CD4-positive, alpha-beta memory T cell (primary cell): Measurements from ENCODE around the gene C11orf91. TPM values are rescaled to one million over a fixed set of nuclear protein-coding genes. Genes with fewer than 3 reads are reported as not detected.

ENCODE experiments used
- CTCF ChIA-PET: fragments of 350-600 bp; sonication (Branson Sonifier 250); formaldehyde crosslinking; loops from one replicate; lab custom pipeline; 2021; ENCODE audit warnings: inconsistent platforms; ENCODE audit not compliant: partially characterized antibody; lab: Charles Lee
- POLR2A ChIA-PET: fragments of 350-600 bp; sonication (Branson Sonifier 250); formaldehyde crosslinking; loops from one replicate; lab custom pipeline; 2021; ENCODE audit not compliant: partially characterized antibody; lab: Charles Lee
- DNase-seq, 5 donors: peaks; one replicate each; pipeline versions ENCODE4 v3.0.0 to v3.0.0-alpha.2; 2020 to 2022; ENCODE audit warnings: mixed read lengths in 1 of 5
- H3K27ac ChIP-seq: one replicate; pipeline ENCODE4 v1.7.0; 2013; ENCODE audit warnings: low read depth, low read length
- H3K27me3 ChIP-seq: 2 replicates; pipeline ENCODE4 v1.7.0; 2013; ENCODE audit warnings: mild to moderate bottlenecking, low read length, moderate library complexity; ENCODE audit not compliant: insufficient read depth
- H3K36me3 ChIP-seq: 2 replicates; pipeline ENCODE4 v1.7.0; 2013; ENCODE audit warnings: mild to moderate bottlenecking, low read length, moderate library complexity; ENCODE audit not compliant: insufficient read depth
- H3K4me1 ChIP-seq: 2 replicates; pipeline ENCODE4 v1.7.0; 2013; ENCODE audit warnings: mild to moderate bottlenecking, low read length, moderate library complexity; ENCODE audit not compliant: insufficient read depth
- H3K4me3 ChIP-seq, 2 donors: one replicate each; pipeline ENCODE4 v1.7.0; 2013; ENCODE audit warnings: low read length in 2 of 2, mild to moderate bottlenecking in 1 of 2
- H3K9me3 ChIP-seq, 2 donors: one replicate each; pipeline ENCODE4 v1.7.0; 2013; ENCODE audit warnings: low read length in 2 of 2, control low read depth in 1 of 2; ENCODE audit not compliant: control insufficient read depth in 1 of 2
- H3K27ac Mint-ChIP-seq, 7 donors: one replicate each; pipeline ENCODE4 v1.8.0; 2020 to 2021; ENCODE audit warnings: mixed read lengths in 7 of 7, mild to moderate bottlenecking in 6 of 7, inconsistent platforms in 3 of 7, moderate library complexity in 3 of 7
- H3K27me3 Mint-ChIP-seq, 2 donors: one replicate each; pipeline ENCODE4 v1.8.0; 2020 to 2021; ENCODE audit warnings: mixed read lengths in 2 of 2
- H3K36me3 Mint-ChIP-seq, 2 donors: one replicate each; pipeline ENCODE4 v1.8.0; 2020 to 2021; ENCODE audit warnings: mixed read lengths in 2 of 2, inconsistent platforms in 1 of 2, mild to moderate bottlenecking in 1 of 2
- H3K4me1 Mint-ChIP-seq, 4 donors: one replicate each; pipeline ENCODE4 v1.8.0; 2020 to 2021; ENCODE audit warnings: mixed read lengths in 4 of 4, mild to moderate bottlenecking in 1 of 4
- H3K4me3 Mint-ChIP-seq, 8 donors: one replicate each; pipeline ENCODE4 v1.8.0; 2020 to 2021; ENCODE audit warnings: mixed read lengths in 8 of 8, mild to moderate bottlenecking in 7 of 8, moderate library complexity in 6 of 8, inconsistent platforms in 3 of 8
- H3K9me3 Mint-ChIP-seq, 8 donors: one replicate each; pipeline ENCODE4 v1.8.0; 2020 to 2021; ENCODE audit warnings: mixed read lengths in 8 of 8, mild to moderate bottlenecking in 5 of 8, inconsistent platforms in 3 of 8, moderate library complexity in 1 of 8
- intact Hi-C: fragments of 100-400 bp; cut with micrococcal nuclease; formaldehyde crosslinking; loops from one replicate; pipeline ENCODE4 v1.15.1; 2023
- polyA plus RNA-seq, 2 donors: library from polyadenylated mRNA; unstranded; fragments of 300-500 nt; fragmentation: Illumina TruSeq; gene quantifications; one replicate each; pipeline ENCODE4 v1.2.3, GENCODE V29; 2021
- total RNA-seq, 2 experiments: library from RNA; stranded (reverse); gene quantifications; one replicate each; pipeline ENCODE4 v1.2.3, GENCODE V29; 2021

C11orf91 gene
- total and polyA plus RNA-seq, 4 experiments from 2014 or later = 0.49 TPM; not detected in 3

GRCh38 chr11:33692013-33692504 is 8.6 kb downstream of the C11orf91 start:
- DNase-seq = no peak
- no peaks in the 10 kb centered on the region for H3K36me3 Mint-ChIP-seq
- H3K9me3 Mint-ChIP-seq = peaks cover 0 to 4% (median 2%) of the 10 kb centered on the region in 8 donors
- H3K4me3 Mint-ChIP-seq = no peak overlapping the region
- H3K4me1 Mint-ChIP-seq = peaks cover 0 to 7% (median 3%) of the 10 kb centered on the region in 4 donors
- no peak overlapping the region for H3K4me3 ChIP-seq
- H3K4me1 ChIP-seq = no peaks in the 10 kb centered on the region
- H3K36me3 ChIP-seq = no peaks in the 10 kb centered on the region
- H3K27ac Mint-ChIP-seq = no peak overlapping the region
- POLR2A ChIA-PET = no interaction called here
- CTCF ChIA-PET = interaction anchor here (1.5 kb wide), 1 partner anchor 9 kb away, joined by 3 read pairs; no protein-coding TSS in a partner anchor
- no peaks in the 10 kb centered on the region for H3K9me3 ChIP-seq
- H3K27ac ChIP-seq = no peak overlapping the region
- no peaks in the 10 kb centered on the region for H3K27me3 ChIP-seq
- intact Hi-C loops = no loop called here
- peaks cover 5 to 24% of the 10 kb centered on the region in 2 donors for H3K27me3 Mint-ChIP-seq

- H3K27ac ChIP-seq = no peak overlapping the region
- H3K4me3 Mint-ChIP-seq = no peak overlapping the region
- POLR2A ChIA-PET = no interaction called here
- no peak for DNase-seq
- no peak overlapping the region for H3K27ac Mint-ChIP-seq
- peaks cover 3 to 24% of the 10 kb centered on the region in 2 donors for H3K27me3 Mint-ChIP-seq
- H3K36me3 ChIP-seq = no peaks in the 10 kb centered on the region
- H3K9me3 ChIP-seq = no peaks in the 10 kb centered on the region
- no peaks in the 10 kb centered on the region for H3K27me3 ChIP-seq
- CTCF ChIA-PET = interaction anchor here (1.5 kb wide), 1 partner anchor 8 kb away, joined by 3 read pairs; no protein-coding TSS in a partner anchor
- H3K4me3 ChIP-seq = no peak overlapping the region
- peaks cover 0 to 4% (median 2%) of the 10 kb centered on the region in 8 donors for H3K9me3 Mint-ChIP-seq
- peaks cover 0 to 2% (median under 1%) of the 10 kb centered on the region in 4 donors for H3K4me1 Mint-ChIP-seq
- H3K4me1 ChIP-seq = no peaks in the 10 kb centered on the region
- intact Hi-C loops = no loop called here
- no peaks in the 10 kb centered on the region for H3K36me3 Mint-ChIP-seq
These were observed 9.4 kb downstream of the C11orf91 start for GRCh38 chr11:33691066-33691864.

GRCh38 chr11:33690290-33691065 is 10.1 kb downstream of the C11orf91 start:
- H3K4me1 Mint-ChIP-seq = no peaks in the 10 kb centered on the region
- POLR2A ChIA-PET = no interaction called here
- Histone ChIP-seq H3K36me3 (no peaks in the 10 kb centered on the region), H3K27me3 (peaks cover 5% of the 10 kb centered on the region), H3K27ac (no peak overlapping the region), H3K4me1 (no peaks in the 10 kb centered on the region), H3K4me3 (no peak overlapping the region), H3K9me3 (no peaks in the 10 kb centered on the region)
- H3K4me3 Mint-ChIP-seq = no peak overlapping the region
- DNase-seq = no peak
- peaks cover 0 to 21% of the 10 kb centered on the region in 2 donors for H3K27me3 Mint-ChIP-seq
- peaks cover 0 to 4% (median 2%) of the 10 kb centered on the region in 8 donors for H3K9me3 Mint-ChIP-seq
- CTCF ChIA-PET = interaction anchor here (1.5 kb wide), 1 partner anchor 8 kb away, joined by 3 read pairs; no protein-coding TSS in a partner anchor
- H3K27ac Mint-ChIP-seq = no peak overlapping the region
- intact Hi-C loops = no loop called here
- no peaks in the 10 kb centered on the region for H3K36me3 Mint-ChIP-seq

DNA sequence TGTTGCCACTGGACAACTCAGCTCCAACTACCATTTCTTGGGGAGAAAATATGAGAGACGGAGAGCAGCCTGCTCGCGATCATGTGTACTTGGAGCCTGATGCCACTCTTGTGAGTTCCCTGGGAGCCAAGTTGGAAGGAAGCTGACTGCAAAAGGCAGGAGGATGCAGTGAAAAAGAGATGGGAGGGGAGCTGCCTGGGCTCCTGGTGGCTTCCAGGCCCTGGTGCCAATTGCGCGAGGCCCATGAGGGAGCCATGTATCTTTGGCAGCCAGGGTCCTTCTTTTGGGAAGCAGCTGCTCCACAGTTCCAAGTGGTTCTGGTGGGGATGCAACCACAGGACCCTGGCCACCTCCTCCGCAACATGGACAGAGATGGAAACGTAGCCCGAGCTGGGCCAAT is 11.1 kb downstream of the C11orf91 start:
- Mint-ChIP-seq H3K36me3 (no peaks in the 10 kb centered on the region), H3K27me3 (peaks cover 0 to 26% of the 10 kb centered on the region in 2 donors), H3K27ac (no peak overlapping the region), H3K9me3 (peaks cover 0 to 4% (median 2%) of the 10 kb centered on the region in 8 donors), H3K4me1 (no peaks in the 10 kb centered on the region), H3K4me3 (no peak overlapping the region)
- POLR2A ChIA-PET = no interaction called here
- Histone ChIP-seq H3K27me3 (peaks cover 5% of the 10 kb centered on the region), H3K36me3 (no peaks in the 10 kb centered on the region), H3K27ac (no peak overlapping the region), H3K4me1 (no peaks in the 10 kb centered on the region), H3K9me3 (no peaks in the 10 kb centered on the region), H3K4me3 (no peak overlapping the region)
- intact Hi-C loops = no loop called here
- no peak for DNase-seq
- CTCF ChIA-PET = no interaction called here

DNA sequence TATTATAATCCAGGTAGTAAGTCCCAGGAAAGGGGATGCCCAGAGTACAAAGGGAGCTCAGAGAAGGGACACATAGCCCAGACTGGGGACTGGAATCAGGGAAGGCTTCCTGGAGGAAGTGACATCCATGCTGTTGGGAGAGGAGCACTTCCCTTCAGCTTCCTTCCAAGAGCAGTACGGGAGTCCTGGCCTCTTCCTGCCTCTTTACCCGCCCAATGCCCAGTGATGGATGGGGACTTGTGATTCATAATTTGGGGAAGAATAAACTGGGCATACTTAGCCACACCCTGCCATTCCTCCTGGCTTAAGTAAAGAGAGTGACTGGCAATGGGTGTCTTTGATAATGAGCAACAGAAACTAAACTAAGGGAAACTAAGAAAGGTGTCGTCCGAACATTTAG is 11.5 kb downstream of the C11orf91 start:
- H3K27ac ChIP-seq = no peak overlapping the region
- H3K9me3 Mint-ChIP-seq = peaks cover 0 to 4% (median 2%) of the 10 kb centered on the region in 8 donors
- ChIA-PET CTCF (no interaction called here), POLR2A (no interaction called here)
- H3K36me3 Mint-ChIP-seq = no peaks in the 10 kb centered on the region
- DNase-seq = no peak
- no peak overlapping the region for H3K4me3 ChIP-seq
- no peaks in the 10 kb centered on the region for H3K4me1 Mint-ChIP-seq
- H3K4me3 Mint-ChIP-seq = no peak overlapping the region
- intact Hi-C loops = no loop called here
- H3K27me3 ChIP-seq = peaks cover 5% of the 10 kb centered on the region
- H3K36me3 ChIP-seq = no peaks in the 10 kb centered on the region
- H3K27me3 Mint-ChIP-seq = peaks cover 2 to 30% of the 10 kb centered on the region in 2 donors
- H3K4me1 ChIP-seq = no peaks in the 10 kb centered on the region
- no peaks in the 10 kb centered on the region for H3K9me3 ChIP-seq
- H3K27ac Mint-ChIP-seq = no peak overlapping the region

DNA sequence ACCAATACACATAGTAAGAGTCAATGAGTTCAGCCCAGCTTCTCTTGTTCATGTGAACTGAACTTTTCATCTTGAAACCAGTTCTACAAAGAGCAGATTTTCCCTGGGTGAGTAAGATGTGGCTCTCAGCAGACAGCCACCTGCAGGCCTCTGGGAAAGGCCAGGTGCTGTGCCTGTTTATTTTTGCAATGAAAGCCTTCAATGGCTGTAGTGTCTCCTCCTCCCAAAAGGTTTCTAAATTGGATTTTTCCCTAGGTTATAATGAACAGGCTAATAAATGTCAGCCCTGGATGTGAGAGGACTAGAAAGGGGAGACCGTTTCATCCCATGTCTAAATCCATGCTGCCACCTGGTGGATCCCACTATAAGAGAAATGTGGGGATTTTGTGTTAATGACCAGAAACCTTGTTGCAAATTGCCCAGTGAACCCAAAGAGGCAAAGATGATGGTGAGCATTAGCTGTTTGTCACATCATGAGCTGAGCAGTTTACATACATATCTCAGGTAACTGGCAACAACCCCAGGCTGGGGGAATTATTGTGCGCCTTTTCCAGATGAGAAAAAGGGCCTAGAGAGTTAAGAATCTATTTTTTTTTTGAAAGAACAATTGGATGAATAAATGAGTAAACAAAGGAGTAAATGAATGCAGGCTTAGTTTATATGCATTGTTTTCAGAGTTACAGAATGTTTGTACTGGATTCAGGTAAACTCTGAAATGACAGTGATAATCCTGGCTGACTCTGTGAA is 12.7 kb downstream of the C11orf91 start:
- CTCF ChIA-PET = no interaction called here
- no peak for DNase-seq
- H3K4me3 ChIP-seq = no peak overlapping the region
- Mint-ChIP-seq H3K27me3 (peaks cover 3 to 35% of the 10 kb centered on the region in 2 donors), H3K9me3 (peaks cover 0 to 4% (median 2%) of the 10 kb centered on the region in 8 donors), H3K36me3 (no peaks in the 10 kb centered on the region), H3K4me1 (no peaks in the 10 kb centered on the region), H3K4me3 (no peak overlapping the region), H3K27ac (no peak overlapping the region)
- H3K27me3 ChIP-seq = peaks cover 5% of the 10 kb centered on the region
- no peaks in the 10 kb centered on the region for H3K9me3 ChIP-seq
- intact Hi-C loops = no loop called here
- POLR2A ChIA-PET = no interaction called here
- H3K36me3 ChIP-seq = no peaks in the 10 kb centered on the region
- H3K27ac ChIP-seq = no peak overlapping the region
- H3K4me1 ChIP-seq = no peaks in the 10 kb centered on the region
